GM12801 (cell line): Measurements from ENCODE around the gene ST6GALNAC5.

Experiments used
- CTCF ChIP-seq: IDR thresholded peaks from one replicate; pipeline ENCODE4 v1.5.1; 2011; ENCODE audit warnings: control low read depth; ENCODE audit not compliant: insufficient read length; ENCODE audit errors: extremely low read depth

Gene ST6GALNAC5

GRCh38 chr1:76867342-76868130 lies at the start of gene ST6GALNAC5:
ST6GALNAC5 (plus strand) TSS chr1:76867480.
- TF ChIP-seq CTCF, result no peak

- no peak for TF ChIP-seq CTCF
These were observed 47.3 kb upstream of the ST6GALNAC5 start for GRCh38 chr1:76820028-76820427.

GRCh38 chr1:76824106-76824505 lies 43.2 kb upstream of the ST6GALNAC5 start:
- TF ChIP-seq CTCF, result no peak

- no peak for TF ChIP-seq CTCF
These were observed 41.0 kb upstream of the ST6GALNAC5 start for GRCh38 chr1:76826072-76826845.

- no peak for TF ChIP-seq CTCF
These were observed 40.2 kb upstream of the ST6GALNAC5 start for GRCh38 chr1:76827066-76827465.

GRCh38 chr1:76830373-76830772 lies 36.9 kb upstream of the ST6GALNAC5 start:
- TF ChIP-seq CTCF, result no peak

- no peak for TF ChIP-seq CTCF
These were observed 34.8 kb upstream of the ST6GALNAC5 start for GRCh38 chr1:76832521-76832920.
